Activated naive CD8-positive, alpha-beta T cell treated with anti-CD3 and anti-CD28 coated beads, Interleukin-2, amount 10 ng/mL, durations not matched to agents 7 days and 5 days (primary cell): ENCODE measurements around the gene SCG2. TPM values are rescaled to one million over a fixed set of nuclear protein-coding genes. Genes with fewer than 3 reads are reported as not detected.
"Not testable (repeated sequence)": the region's sequence is repeated elsewhere in the genome, so short reads cannot be mapped to it uniquely, and the experiment has no call there.

Source experiments
- ATAC-seq: fragments of 150-1000 bp; cut with Tn5 transposase; one replicate; pipeline ENCODE4 v1.10.0; 2021; ENCODE audit warnings: low read depth, moderate library complexity
- POLR2A ChIA-PET: fragments of 350-600 bp; sonication (Branson Sonifier 250); formaldehyde crosslinking; loops from one replicate; lab custom pipeline; 2021; ENCODE audit warnings: antibody characterized with exemption; lab: Charles Lee
- DNase-seq: peaks from one replicate; pipeline ENCODE4 v3.0.0; 2021
- H3K27ac Mint-ChIP-seq: one replicate; pipeline ENCODE4 v1.8.0; 2022; ENCODE audit warnings: mild to moderate bottlenecking, mixed read lengths
- H3K27me3 Mint-ChIP-seq: one replicate; pipeline ENCODE4 v1.8.0; 2022; ENCODE audit warnings: mild to moderate bottlenecking, moderate library complexity, mixed read lengths
- H3K36me3 Mint-ChIP-seq: one replicate; pipeline ENCODE4 v1.8.0; 2021; ENCODE audit warnings: mild to moderate bottlenecking, mixed read lengths
- H3K4me1 Mint-ChIP-seq: one replicate; pipeline ENCODE4 v1.8.0; 2021; ENCODE audit warnings: mixed read lengths
- H3K4me3 Mint-ChIP-seq: one replicate; pipeline ENCODE4 v1.8.0; 2022; ENCODE audit warnings: mild to moderate bottlenecking, moderate library complexity, mixed read lengths
- H3K9me3 Mint-ChIP-seq: one replicate; pipeline ENCODE4 v1.8.0; 2021; ENCODE audit warnings: mixed read lengths
- total RNA-seq, 2 experiments: library from RNA; stranded (reverse); gene quantifications; one replicate each; pipeline ENCODE4 v1.2.3, GENCODE V29; 2021

SCG2 gene
- total RNA-seq, 2 experiments from 2014 or later, result not detected

DNA sequence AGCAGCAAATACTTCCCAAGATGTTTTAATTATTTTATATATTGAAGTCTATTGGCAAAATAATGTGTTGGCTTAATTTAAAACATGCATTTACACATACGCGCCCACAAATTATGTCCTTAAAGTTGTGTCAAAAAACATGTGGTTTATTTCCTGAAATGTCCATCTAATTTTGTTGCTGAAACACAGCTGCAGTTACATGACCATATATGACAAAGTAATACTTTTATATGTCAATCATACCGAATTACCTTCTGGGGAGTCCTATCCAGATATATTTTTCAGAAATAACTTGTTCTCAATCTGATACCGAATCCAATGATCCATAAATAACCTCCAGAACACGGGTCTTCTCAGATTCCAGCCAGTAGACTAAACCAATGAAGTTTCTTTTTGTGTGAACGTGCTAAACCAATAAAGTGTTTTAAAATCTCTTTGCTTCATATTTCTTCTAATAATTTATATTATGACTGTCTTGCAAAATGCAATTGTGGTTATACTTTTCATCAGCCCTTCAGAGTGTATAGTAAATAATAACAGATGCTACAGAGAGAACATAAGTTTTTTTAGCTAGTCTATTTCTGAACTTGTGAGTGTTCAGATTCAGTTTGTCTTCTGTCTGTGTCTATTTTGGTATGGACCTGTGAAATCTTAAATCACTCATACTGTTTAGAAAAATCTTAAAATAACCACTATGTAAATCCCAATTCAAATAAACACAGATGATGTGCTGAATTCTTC, 2.4 kb downstream of the SCG2 start:
- POLR2A ChIA-PET, result no interaction called here
- DNase-seq, result no peak
- Mint-ChIP-seq H3K9me3 (no peaks in the 10 kb centered on the region), H3K4me3 (no peak overlapping the region), H3K4me1 (peaks cover 6% of the 10 kb centered on the region), H3K27me3 (peaks cover 4% of the 10 kb centered on the region), H3K27ac (no peak overlapping the region), H3K36me3 (no peaks in the 10 kb centered on the region)
- no peak for ATAC-seq

DNA sequence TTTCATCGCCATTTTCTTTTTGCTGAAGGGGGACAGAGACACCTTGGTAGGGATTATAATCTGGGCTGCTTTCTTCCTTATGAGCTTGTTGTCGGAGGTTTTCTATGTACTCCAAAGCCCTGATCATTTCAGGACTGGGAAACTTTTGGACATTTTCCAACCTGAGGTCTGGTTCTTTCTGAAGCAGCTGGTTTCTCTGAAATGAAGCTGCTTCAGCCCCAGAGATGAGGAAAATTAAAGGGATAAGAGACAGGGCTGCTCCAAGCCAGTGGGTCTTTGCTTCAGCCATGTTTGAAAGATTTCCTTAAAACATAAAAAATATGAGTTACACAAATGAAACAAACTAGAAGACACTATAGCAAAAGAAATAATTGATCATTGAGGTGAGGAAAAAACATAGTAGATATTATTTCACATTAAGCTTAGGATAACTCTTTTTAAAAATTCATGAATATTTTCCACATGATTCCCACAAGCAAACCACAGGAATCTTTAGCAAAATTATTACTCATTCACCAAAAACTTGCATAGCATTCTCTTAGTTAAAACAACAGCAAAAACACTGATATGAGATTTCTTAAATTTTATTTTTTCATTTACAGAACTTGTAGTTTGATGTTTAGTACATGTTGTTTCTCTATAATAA, 3.0 kb downstream of the SCG2 start:
- ATAC-seq (no peak), DNase-seq (no peak)
- H3K27me3 Mint-ChIP-seq, result peaks cover 3% of the 10 kb centered on the region
- POLR2A ChIA-PET, result no interaction called here
- no peak overlapping the region for H3K4me3 Mint-ChIP-seq
- peaks cover 6% of the 10 kb centered on the region for H3K4me1 Mint-ChIP-seq
- no peaks in the 10 kb centered on the region for H3K36me3 Mint-ChIP-seq
- no peak overlapping the region for H3K27ac Mint-ChIP-seq
- H3K9me3 Mint-ChIP-seq, result no peaks in the 10 kb centered on the region

DNA sequence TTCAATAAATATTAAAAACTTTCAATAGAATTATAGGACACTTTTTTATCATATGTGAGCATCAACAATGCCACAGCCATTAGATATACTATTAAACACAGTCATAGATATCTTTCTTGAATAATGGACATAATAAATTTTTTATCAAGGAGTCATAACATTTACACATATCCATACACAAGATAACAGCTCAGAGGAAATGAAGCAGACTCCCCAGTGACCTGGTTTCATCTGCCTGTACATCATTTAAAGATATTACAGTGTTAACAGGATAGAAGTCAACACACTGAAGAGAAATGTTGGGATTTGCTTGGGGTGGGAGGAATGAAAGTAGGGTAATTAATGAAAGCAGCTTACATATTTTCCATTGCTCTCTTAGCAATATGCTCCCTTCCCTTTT, 5.1 kb downstream of the SCG2 start:
- Mint-ChIP-seq H3K4me3 (no peak overlapping the region), H3K27me3 (no peaks in the 10 kb centered on the region), H3K9me3 (peaks cover 2% of the 10 kb centered on the region), H3K27ac (no peak overlapping the region), H3K36me3 (no peaks in the 10 kb centered on the region), H3K4me1 (peaks cover 1% of the 10 kb centered on the region)
- POLR2A ChIA-PET, result no interaction called here
- ATAC-seq (no peak), DNase-seq (no peak)

DNA sequence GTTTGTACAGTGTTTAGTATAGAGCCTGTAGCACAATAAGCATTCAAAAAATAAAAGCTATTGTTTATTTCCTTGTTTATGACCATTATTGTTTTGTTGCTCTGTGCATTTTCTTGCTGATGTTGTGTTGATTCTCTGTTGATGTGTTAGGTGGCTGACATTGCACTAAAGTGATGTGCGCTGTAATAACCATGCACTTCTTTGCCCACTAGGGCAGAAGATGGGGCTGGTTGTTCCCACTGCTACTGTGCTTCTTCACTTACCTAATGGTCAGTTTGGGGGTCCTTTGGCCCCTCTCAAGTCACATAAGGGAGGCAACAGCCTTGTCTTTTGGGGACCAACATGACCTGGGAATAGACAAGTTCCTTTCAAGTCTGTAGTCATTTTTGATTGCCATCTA, 6.0 kb downstream of the SCG2 start:
- Mint-ChIP-seq H3K9me3 (peaks cover 2% of the 10 kb centered on the region), H3K27ac (no peak overlapping the region), H3K4me3 (no peak overlapping the region), H3K36me3 (no peaks in the 10 kb centered on the region), H3K27me3 (no peaks in the 10 kb centered on the region), H3K4me1 (no peaks in the 10 kb centered on the region)
- no peak for ATAC-seq
- POLR2A ChIA-PET, result no interaction called here
- DNase-seq, result no peak

DNA sequence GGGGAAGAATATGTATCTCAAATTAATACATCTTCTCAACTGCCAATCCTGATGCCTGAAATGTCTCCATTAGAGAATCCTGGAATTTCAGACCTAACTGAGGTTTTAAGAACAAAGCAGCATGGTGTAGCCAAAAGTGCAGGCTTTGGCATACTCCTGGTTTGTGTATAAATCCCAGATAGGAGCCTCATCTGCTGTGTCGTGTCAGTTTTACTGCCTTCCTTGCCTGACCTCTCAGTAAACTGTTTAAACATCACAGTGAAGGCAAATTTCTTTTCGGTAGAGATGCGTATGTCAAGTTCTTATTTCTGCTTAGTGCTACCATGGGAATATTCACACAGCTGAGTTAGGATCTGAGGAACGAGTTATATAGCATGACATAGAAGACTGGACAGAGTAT, 7.3 kb downstream of the SCG2 start:
- ATAC-seq, result no peak
- Mint-ChIP-seq H3K4me1 (no peaks in the 10 kb centered on the region), H3K4me3 (no peak overlapping the region), H3K9me3 (peaks cover 2% of the 10 kb centered on the region), H3K36me3 (no peaks in the 10 kb centered on the region), H3K27me3 (no peaks in the 10 kb centered on the region), H3K27ac (no peak overlapping the region)
- POLR2A ChIA-PET, result no interaction called here
- no peak for DNase-seq

DNA sequence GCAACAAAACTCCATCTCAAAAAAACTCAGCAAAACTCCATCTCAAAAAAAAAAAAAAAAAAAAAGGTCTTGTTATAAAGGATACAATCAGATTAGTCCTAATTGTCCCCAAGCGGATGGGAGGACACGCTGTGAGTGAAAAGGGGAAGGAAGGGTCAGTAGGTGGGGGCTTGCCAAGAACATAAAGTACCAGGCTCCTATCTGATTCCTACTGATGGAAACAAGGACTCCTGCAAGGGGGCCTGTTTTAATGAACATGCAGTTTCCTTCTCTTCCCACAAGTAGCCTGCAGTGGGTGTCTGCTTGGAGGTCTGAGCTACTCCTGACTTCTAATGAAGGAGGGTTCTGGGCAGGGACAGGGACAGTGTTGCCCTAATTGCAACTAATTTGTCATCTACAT, 7.9 kb downstream of the SCG2 start:
- Mint-ChIP-seq H3K4me3 (no peak overlapping the region), H3K27ac (no peak overlapping the region), H3K27me3 (no peaks in the 10 kb centered on the region), H3K9me3 (peaks cover 2% of the 10 kb centered on the region), H3K4me1 (no peaks in the 10 kb centered on the region), H3K36me3 (no peaks in the 10 kb centered on the region)
- ATAC-seq (no peak), DNase-seq (no peak)
- POLR2A ChIA-PET, result no interaction called here

DNA sequence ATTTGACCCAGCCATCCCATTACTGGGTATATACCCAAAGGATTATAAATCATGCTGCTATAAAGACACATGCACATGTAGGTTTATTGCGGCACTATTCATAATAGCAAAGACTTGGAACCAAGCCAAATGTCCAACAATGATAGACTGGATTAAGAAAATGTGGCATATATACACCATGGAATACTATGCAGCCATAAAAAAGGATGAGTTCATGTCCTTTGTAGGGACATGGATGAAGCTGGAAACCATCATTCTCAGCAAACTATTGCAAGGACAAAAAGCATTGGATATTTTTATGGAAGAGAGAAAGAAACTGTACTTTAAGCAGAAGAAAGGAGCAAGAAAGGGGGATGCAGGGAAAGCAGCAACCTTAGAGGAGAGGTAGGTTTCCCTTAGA, 9.5 kb downstream of the SCG2 start:
- H3K36me3 Mint-ChIP-seq, H3K27me3 Mint-ChIP-seq, H3K27ac Mint-ChIP-seq, ATAC-seq, H3K4me3 Mint-ChIP-seq, H3K9me3 Mint-ChIP-seq, POLR2A ChIA-PET, DNase-seq, H3K4me1 Mint-ChIP-seq: not testable (repeated sequence)

DNA sequence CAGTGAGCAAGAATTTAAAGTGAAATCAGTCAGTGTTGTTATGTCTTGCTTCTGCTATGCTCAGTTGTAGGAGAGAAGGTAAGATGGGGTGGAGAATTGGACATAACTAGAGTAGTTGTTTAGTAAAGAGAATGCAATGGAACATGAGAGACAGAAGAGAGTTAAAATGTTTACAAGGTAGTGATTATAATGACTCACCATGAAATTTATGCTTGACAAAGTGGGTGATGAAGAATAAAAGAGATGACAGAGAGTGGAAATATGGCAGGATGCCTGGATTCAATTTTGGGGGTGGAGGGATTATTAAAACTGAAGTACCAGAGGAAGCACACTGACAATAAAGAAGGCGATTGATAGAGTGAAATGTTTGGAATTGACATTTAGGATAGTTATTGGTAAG, 10.6 kb downstream of the SCG2 start:
- DNase-seq (no peak), ATAC-seq (no peak)
- Mint-ChIP-seq H3K27me3 (no peaks in the 10 kb centered on the region), H3K4me1 (no peaks in the 10 kb centered on the region), H3K36me3 (no peaks in the 10 kb centered on the region), H3K4me3 (no peak overlapping the region), H3K27ac (no peak overlapping the region), H3K9me3 (peaks cover 2% of the 10 kb centered on the region)
- POLR2A ChIA-PET, result no interaction called here

DNA sequence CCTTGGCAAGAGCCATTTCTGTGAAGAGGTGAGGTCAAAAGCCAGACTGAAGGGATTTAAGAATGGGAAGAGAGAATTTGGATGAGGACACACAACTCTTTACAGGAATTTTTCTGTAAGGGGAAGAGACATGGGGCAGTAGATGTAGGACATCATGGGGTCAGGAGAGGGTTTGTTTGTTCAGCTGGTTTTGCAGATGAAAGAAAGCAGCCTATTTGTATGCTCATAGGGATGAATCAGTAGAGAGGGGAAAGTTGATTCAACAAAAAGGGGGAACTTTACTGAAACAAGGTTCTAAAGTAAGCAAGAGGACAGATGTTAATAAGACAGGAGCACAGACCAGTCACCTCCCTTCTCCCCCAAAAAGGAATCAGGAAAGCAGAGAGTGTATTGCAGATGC, 11.2 kb downstream of the SCG2 start:
- no peak for DNase-seq
- no peaks in the 10 kb centered on the region for H3K4me1 Mint-ChIP-seq
- H3K9me3 Mint-ChIP-seq, result peaks cover 2% of the 10 kb centered on the region
- H3K27ac Mint-ChIP-seq, result no peak overlapping the region
- POLR2A ChIA-PET, result no interaction called here
- H3K27me3 Mint-ChIP-seq, result no peaks in the 10 kb centered on the region
- H3K36me3 Mint-ChIP-seq, result no peaks in the 10 kb centered on the region
- ATAC-seq, result no peak
- H3K4me3 Mint-ChIP-seq, result no peak overlapping the region

DNA sequence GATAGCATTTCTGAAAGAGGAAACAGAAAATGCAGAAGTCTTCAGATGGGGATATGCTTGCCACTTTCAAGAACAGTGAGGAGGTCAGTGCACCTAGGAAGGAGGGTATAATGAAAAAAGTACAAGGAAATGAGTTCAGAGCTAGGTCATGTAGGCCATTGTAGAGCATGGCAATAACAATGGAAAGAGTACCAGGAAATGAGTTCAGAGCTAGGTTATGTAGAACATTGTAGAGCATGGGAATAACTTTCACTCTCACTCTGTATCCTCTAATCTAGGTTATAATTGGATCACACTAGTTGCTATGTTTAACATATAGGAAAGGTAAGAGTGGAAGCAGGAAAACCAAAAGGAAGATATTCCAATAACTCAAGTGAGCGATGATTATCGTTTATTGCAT, 12.3 kb downstream of the SCG2 start:
- POLR2A ChIA-PET, result no interaction called here
- Mint-ChIP-seq H3K9me3 (peaks cover 2% of the 10 kb centered on the region), H3K4me1 (no peaks in the 10 kb centered on the region), H3K27me3 (no peaks in the 10 kb centered on the region), H3K4me3 (no peak overlapping the region), H3K27ac (no peak overlapping the region), H3K36me3 (no peaks in the 10 kb centered on the region)
- ATAC-seq (no peak), DNase-seq (no peak)

DNA sequence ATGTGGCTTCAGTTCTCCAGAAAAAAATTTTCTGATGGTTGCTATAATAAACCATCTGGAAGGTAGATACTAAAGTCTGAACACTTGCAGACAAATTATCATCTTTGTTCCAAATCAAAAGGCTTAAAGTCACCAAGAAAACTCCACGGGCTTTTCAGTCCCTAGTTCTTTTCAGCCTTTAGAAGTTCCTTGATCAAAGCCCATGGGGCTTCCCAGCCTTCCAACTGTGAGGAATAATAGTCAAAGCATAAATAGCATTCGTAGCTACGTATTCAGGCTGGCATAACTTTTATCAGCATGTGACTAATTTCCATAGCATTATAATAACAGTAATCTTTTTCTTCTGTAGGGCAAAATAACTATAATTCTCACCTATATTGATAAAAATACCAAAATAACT, 13.9 kb downstream of the SCG2 start:
- H3K9me3 Mint-ChIP-seq, result peaks cover 2% of the 10 kb centered on the region
- H3K4me1 Mint-ChIP-seq, result no peaks in the 10 kb centered on the region
- POLR2A ChIA-PET, result no interaction called here
- no peak overlapping the region for H3K4me3 Mint-ChIP-seq
- ATAC-seq, result no peak
- no peak overlapping the region for H3K27ac Mint-ChIP-seq
- DNase-seq, result no peak
- H3K27me3 Mint-ChIP-seq, result no peaks in the 10 kb centered on the region
- H3K36me3 Mint-ChIP-seq, result no peaks in the 10 kb centered on the region

DNA sequence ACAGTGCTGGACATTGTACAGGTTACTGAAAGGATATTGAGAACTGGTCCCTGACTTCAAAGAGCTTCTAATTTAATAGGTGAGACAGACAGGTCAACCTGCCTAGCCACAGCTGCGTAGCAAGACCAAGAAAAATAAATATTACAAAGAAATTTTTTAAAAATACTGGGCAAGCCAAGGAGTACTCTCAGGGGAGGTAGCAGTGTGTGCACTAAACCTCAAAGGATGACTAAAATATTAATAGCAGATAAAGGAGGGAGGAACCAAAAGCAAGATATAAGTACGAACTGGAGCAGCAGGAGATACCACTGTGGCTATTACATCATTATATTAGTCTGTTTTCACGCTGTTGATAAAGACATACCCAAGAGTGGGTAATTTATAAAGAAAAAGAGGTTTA, 14.9 kb downstream of the SCG2 start:
- DNase-seq (no peak), ATAC-seq (no peak)
- H3K27ac Mint-ChIP-seq, result no peak overlapping the region
- H3K36me3 Mint-ChIP-seq, result no peaks in the 10 kb centered on the region
- no peaks in the 10 kb centered on the region for H3K9me3 Mint-ChIP-seq
- POLR2A ChIA-PET, result no interaction called here
- no peaks in the 10 kb centered on the region for H3K4me1 Mint-ChIP-seq
- no peaks in the 10 kb centered on the region for H3K27me3 Mint-ChIP-seq
- H3K4me3 Mint-ChIP-seq, result no peak overlapping the region

DNA sequence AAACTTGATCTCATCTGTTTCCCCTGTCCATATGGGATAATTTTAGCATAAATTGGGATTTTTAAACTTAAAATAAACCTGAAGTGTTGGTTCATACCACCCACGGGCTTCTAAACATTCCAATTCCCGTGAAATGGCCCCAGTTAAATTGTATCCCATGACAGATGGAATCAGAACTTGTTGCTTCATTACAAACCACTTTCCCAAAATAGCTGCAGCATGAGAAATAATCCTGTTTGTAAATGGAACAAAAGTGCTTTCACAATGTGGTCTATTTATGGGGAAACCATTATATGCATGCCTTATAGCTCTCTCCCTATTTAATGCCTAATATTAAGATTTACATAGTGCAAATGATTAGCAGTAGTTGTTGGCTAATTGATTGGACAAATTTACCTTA, 15.9 kb downstream of the SCG2 start:
- POLR2A ChIA-PET, result no interaction called here
- Mint-ChIP-seq H3K27me3 (no peaks in the 10 kb centered on the region), H3K27ac (no peak overlapping the region), H3K4me3 (no peak overlapping the region), H3K9me3 (no peaks in the 10 kb centered on the region), H3K4me1 (no peaks in the 10 kb centered on the region), H3K36me3 (no peaks in the 10 kb centered on the region)
- ATAC-seq (no peak), DNase-seq (no peak)

DNA sequence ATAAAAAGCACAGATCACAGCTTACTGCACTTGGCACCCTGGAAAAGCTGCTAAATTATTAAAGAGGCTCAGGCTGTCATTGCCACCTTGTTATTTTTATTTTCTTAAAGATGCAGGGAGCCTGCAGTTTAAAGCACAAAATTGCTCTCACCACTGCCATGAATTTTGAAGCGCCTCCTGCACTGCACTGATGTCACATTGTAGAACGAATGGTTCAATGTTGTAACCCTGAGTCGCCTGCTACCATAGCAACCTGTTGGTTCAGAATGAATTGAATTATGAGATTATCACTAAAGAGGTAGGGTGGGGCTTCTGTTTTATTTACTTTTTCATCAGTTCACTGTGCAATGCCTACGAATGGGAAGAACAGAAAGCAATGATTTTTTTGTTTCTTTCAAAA, 16.5 kb downstream of the SCG2 start:
- no peak overlapping the region for H3K27ac Mint-ChIP-seq
- DNase-seq (no peak), ATAC-seq (no peak)
- no peak overlapping the region for H3K4me3 Mint-ChIP-seq
- H3K36me3 Mint-ChIP-seq, result no peaks in the 10 kb centered on the region
- POLR2A ChIA-PET, result no interaction called here
- H3K27me3 Mint-ChIP-seq, result no peaks in the 10 kb centered on the region
- H3K4me1 Mint-ChIP-seq, result no peaks in the 10 kb centered on the region
- H3K9me3 Mint-ChIP-seq, result no peaks in the 10 kb centered on the region
